SK-MEL-5 (cell line): ENCODE data around the gene LRRC15. TPM values are rescaled to one million over a fixed set of nuclear protein-coding genes. Genes with fewer than 3 reads are reported as not detected.

Source experiments
- DNase-seq: peaks from one replicate; pipeline ENCODE4 v3.0.0-alpha.2; 2016; ENCODE audit warnings: low read depth, low spot score
- in situ Hi-C: cut with HindIII; loops from 2 replicates; pipeline ENCODE4 v1.10.0; 2016; ENCODE audit warnings: low sequenced_read_pairs, high pct_unique_total_duplicates, low pct_unique_long_range_greater_than_20kb
- total RNA-seq: library from RNA; depleted of rRNA; stranded (reverse); fragments of >200 nt; shearing (Covaris generic); gene quantifications from 2 replicates; pipeline ENCODE4 v1.2.3, GENCODE V29; 2014; rRNA removed

Gene LRRC15
- total RNA-seq, 1 experiment from 2014 or later = not detected

DNA sequence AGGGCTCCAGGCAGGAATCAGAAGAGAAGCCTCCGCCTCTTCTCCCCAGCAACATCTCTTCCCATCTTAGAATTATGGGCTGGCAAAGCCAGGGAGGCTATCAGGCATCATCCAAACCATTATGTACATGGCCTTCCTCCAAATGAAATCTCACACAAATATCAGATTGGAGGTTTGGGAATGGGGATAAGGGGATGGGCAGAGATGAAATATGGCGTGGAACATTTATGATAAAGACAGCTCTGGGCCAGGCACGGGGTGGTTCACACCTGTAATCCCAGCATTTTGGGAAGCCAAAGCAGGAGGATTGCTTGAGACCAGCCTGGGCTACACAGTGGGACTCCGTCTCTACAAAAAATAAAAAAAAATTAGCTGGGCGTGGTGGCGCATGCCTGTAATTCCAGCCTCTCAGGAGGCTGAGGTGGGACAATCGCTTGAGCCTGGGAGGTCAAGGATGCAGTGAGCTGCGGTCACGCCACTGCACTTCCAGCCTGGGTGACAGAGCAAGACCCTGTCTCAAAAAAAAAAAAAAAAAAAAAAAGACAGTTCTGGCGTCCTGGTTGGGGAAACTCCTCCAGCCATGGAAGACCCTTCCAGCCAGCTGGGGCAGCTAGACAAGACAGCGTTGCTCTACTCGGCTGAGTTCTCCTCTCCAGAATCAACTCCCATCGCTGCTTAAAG is 55.0 kb downstream of the LRRC15 start:
- in situ Hi-C loops = no loop called here
- DNase-seq = no peak

DNA sequence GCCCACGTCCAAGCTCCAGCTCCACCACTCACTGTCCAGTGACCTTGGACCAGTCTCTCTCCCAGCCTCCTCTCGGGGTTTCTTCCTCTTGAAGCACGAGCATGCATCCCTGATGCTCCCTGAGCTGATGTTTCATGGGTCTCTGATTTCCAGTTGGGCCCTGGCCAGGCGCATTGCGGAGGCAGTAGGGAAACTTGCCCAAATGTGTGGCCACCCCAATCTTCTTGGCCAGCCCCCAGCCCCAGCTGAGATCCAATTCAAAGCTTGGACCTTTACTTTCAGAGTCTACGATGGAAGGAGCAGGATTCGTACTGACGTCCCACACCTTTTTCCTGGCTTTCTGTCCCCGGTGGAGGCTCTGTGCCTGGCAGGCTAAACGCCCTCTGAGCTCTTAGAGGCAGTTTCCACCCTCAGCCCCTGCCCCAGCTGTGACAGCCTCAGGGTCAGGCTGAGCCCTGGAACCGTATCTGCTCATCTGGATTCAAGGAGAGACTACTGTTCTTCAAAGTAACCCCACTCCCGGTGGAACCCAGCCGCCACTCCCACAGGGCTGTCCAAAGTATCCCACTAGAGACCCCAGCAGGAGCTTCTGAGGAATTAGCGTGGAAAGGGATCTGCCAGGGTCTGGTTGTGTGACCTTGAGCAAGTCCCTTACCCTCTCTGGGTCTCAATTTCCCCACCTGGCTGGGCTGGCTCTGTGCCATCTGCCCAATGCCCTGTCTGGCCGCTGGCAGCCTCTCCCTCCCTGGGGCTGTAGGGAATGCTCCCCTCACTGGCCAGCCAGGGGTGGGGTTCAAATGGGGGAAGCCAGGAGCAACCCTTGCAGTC is 55.8 kb downstream of the LRRC15 start:
- in situ Hi-C loops = no loop called here
- DNase-seq = peak; percentile 21

DNA sequence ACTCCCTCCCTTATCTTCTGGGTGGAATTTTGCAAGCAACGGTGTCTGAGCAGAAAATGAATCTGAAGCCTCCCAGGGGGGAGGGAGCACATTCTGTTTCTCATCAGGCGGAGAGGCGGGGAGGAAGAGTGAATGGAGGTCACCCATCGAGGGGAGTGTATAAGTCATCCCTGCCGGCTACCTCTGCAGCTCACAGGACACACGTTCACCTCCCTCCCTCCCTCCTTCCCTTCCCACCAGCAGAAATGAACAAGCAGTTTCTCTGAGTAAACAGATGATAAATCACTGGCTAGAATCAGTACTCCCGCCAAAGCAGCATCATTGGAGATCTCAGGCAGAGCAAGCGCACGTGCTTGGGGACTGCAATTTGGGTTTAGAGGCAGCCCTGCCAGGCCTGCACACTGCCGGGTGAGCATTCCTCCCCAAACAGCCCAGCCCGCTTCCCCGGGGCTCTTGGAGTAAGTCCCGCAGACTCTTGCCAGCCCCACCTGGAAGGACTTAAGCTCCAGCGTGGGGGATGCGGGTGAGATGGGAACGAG is 56.7 kb downstream of the LRRC15 start:
- DNase-seq = no peak
- in situ Hi-C loops = no loop called here

DNA sequence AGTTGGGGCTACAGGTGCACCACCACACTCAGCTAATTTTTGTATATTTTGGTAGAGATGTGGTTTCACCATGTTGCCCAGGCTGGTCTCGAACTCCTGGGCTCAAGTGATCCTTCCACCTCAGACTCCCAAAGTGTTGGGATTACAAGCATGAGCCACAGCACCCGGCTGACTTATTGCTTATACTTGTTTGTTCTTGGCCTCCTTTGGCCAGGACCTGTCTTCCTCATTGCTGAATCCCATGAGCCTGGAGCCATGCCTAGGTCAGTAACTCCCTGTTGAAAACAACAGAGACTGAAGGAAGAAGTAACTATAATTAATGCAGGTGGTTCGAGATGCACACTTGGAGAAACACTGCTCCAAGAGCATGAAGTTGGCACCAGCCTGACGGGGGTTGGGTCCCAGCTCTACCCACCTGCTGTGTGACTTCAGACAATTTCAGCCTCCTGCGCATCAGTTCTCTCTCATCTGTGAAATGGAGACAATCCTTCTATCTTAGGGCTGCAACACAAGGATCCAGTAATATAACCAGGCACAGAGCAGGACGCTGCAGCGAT is 57.3 kb downstream of the LRRC15 start:
- DNase-seq = no peak
- in situ Hi-C loops = no loop called here

DNA sequence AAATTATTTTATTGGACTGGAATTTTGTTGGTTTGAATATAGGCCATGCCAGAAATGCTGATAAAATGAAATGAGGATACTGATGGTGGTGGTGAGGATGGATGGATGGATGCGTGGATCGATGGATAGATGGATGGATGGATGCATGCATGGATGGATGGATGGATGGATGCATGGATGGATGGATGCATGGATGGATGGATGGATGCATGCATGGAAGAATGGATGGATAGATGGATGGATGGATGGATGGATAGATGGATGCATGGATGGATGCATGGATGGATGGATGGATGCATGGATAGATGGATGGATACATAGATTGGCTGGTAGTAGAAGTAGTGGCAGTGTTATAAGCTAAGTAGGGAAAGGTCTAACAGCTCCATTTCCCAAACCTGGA is 58.5 kb downstream of the LRRC15 start:
- DNase-seq = no peak
- in situ Hi-C loops = no loop called here

DNA sequence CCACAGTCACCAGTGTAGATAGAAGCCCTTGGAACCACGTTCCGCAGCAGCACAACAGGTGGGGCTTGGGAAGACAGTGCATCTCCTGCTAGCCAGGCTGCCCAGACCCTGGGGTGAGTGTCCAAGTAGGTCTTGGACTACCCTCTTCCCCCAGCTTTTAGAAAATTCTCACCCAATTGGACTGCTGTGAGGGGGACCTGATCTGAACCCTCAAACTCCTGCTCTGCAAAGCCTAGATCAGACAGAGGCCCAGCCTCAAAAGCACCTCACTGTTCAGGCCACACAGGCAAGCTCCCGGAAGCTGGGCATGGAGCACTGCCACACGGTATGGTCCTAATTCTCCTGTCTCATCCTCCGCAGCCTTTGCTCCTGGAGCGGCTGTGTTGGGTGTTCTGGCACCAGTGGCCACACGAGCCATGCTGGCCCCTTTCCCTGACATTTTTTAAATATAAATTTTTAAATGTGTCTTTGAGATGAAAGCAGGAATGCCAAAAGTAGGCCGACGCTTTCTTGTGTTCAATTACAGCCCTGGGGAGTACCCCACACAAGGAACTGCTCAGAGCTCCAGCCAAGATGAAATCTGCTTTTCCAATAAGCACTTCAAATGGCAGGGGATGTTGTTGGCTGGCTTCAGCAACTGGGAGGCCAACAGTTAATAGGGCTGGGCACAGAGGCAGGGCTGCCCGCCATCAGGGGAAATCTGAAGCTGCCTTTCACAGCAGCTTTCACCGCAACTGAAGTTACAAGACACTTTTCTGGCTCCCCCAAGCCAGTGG is 59.3 kb downstream of the LRRC15 start:
- DNase-seq = no peak
- in situ Hi-C loops = no loop called here

DNA sequence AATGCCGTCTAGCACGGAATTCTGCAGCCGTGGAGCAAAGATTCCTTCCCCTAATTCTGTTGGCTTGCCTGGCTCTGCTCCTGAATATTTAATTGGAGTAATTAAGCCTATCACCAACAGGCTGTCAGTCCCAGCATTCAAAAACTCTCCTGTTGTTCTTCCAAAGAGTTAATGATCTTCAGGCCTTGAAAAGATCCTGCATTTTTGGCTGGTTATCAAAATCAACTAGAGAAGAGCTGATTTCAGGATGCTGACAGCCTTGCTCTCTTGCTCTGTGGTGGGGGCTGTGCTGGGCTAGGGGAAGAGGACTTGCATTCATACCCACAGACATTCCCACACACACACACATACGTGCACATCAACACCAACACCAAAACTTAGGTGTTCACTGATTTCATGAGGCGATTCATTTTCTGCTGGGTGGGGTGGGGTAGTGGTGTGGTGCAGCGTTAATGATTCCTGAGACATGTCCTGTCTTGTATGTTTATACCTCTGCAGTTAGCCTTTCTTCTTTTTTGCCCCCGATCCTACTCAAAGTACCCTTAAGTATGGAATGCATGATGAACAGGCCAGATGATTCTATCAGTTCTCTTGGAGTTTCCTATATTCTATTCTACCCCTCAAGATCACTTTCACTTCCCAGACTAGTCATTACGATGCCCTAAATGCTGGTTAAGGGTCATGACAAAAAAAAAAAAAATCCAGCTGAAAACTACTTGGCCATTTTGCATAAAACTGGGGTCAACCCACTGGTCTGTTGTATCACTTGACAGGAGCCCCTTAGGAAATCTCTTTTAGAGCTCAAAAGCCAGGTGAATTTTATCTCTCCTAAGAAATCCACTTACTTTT is 60.7 kb downstream of the LRRC15 start:
- no peak for DNase-seq
- in situ Hi-C loops = no loop called here

DNA sequence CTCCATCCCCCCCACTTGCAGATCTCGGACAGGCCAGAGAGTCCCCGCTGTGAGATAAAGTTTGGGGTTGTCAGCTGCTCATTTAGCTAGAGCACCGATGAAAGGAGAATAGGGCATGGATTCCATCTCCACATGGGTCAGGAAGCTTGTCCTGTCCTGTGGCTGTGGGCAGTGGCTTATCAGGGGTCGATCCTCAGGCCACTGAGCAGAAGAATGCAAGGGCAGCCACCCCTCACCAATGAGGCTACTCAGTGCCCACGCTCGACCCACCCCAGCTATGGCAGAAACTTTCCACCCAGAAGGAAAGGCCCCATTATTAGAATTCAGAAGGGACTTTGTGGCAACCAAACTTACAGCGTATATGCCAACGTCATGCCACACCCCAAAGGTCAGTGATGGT is 61.7 kb downstream of the LRRC15 start:
- no peak for DNase-seq
- in situ Hi-C loops = no loop called here

DNA sequence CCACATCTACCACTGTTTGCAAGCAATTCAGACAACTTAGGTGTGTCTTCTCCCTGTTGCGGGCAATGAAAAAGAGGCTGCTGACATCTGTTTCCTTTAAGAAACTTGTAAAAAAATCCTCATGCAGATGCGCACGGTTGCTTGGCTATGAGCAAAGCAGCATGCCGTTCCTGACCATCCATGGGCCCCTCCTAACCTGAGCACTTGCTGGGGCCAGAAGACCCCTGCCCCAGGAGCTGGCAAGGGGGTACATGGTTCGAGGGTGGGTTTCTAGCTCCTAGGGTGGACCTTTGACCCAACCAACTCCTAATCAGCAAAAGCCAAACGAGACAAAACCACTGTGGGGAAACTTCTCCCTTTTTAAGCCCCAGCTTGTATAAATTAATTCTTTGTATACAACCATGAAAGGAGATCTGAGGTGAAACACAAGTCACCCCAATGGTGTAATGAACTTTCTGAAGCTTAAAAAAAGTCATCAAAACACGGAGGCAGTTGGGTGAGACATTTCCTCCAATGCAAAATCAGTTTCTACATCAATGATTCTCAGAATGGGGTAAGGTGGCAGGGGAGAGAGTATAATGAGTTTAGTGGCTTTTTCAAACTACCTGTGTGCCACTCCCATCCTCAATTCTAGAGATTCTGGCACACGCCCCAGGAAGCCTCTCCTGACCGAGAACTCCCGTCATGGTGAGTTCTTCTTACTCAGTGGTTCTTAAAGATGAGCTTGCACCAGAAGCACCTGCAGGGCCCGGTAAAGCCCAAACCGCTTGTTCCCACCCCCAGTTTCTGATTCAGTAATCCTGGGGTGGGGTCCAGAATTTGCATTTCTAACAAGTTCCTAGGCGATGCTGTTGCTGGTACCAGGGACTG is 62.5 kb downstream of the LRRC15 start:
- in situ Hi-C loops = no loop called here
- no peak for DNase-seq

DNA sequence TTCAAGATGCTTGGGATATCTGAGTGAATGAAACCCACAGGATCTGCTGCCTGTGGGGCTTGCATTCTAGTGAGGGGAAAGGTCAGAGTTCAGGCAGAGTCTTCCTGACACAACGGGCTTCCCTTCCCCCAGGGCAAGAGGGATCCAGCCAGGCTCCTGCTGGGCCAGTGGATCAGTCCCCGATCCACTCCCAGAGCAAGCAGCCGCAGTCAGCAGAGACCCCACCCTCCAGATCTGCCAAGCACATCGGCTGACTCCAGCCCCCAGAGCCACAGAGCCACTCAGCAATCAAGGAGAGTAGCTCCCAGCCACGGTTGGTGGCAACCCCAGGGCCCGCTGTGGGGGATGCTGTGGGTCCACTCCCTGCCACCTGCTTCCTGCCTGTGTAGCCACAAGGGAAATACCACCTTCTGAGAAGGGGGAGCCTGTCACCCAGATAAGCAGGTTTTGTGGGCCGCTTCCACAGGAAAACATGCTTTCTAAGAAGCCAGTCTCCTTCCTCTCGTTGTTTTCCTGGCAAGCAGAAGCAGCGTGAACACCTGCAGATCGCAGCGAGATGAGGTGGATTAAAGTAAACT is 63.3 kb downstream of the LRRC15 start:
- in situ Hi-C loops = no loop called here
- no peak for DNase-seq

DNA sequence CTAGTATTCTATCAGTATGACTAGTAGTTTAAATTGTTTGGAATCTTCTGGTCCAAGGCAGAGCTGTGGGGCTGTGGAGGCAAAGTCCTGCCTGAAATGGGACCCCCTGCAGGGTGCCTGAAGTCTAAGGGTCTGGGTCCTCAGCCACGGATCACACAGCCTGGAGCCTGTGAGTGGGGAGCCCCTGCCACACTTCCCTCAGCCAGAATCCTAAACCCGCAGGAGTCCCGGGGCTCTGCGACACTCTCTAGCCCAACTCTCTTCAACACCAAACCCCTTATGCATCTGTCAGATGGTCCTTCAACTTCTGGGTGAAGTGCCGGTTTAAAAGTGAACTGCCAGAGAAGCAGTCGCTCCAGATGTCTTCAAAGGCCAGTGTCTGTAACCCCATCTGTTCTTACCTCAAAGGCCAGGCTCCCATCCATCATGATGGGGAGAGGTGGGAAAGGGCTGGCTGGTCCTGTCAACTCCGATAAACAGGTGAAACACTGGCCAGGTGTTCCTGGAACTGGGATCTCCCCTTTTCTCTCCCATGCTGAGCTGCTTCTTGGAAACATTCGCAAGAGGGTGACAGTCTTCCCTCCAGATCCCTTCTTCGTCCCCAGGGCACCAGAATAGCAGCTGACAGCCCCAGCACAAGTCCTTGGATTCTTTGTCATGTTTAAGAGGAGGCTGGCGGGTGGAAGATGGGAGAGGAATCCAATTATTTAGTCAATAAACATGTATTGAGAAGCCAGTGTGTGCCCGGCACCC is 64.0 kb downstream of the LRRC15 start:
- in situ Hi-C loops = no loop called here

More for the DNA sequence above, 64.0 kb downstream of the LRRC15 start:
- no peak for DNase-seq

Other genes with a start within 250 kb of the LRRC15 start
- gene HES1, start 233.6 kb downstream of the LRRC15 start, total RNA-seq = 42.3 and 49.0 TPM in 2 replicates
- not detected in 2 replicates for gene CPN2, start 18.4 kb downstream of the LRRC15 start, total RNA-seq
- gene GP5, start 29.5 kb upstream of the LRRC15 start, total RNA-seq = not detected in 2 replicates
- gene ATP13A3, start 117.3 kb upstream of the LRRC15 start, total RNA-seq = 95.1 and 102 TPM in 2 replicates